Measurements from ENCODE around the gene TFDP2. TPM values are rescaled to one million over a fixed set of nuclear protein-coding genes. Genes with fewer than 3 reads are reported as not detected.

TFDP2 gene
- total RNA-seq, 2 experiments from 2014 or later, result 99.9 to 169 TPM

DNA sequence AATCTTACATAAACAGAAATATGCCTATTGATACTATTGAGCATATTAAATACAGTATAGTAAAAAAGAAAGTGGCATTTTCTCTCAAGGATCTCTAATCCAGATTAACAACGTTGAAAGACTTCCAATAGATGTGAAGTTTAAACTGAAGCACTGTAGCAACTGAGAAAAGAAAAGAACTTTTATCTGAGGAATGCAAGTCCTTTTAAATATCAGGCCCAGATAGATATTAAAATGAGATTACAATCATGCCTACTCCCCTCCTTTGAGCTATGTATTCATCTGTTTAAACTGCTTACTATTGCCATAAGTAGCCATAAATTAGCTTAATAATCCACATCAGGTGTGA lies 102.3 kb downstream of the TFDP2 start:
- H4K20me1 ChIP-seq (ENCODE audit: insufficient read depth, low read length), result no peaks in the 10 kb centered on the region
- DNase-seq (ENCODE audit: low spot score), result no peak
- ChIA-PET CTCF (ENCODE audit: unreplicated experiment) (no interaction called here), POLR2A (interaction anchor here (0.7 to 1.5 kb wide), 6 partner anchors 10 to 41 kb away, joined by 3 read pairs; no protein-coding TSS in a partner anchor)
- no TSS peak for BruUV-seq (replicated peaks)
- no peaks in the 10 kb centered on the region for H3K79me2 ChIP-seq (ENCODE audit: insufficient read depth, low read depth, low read length)
- H3K27ac ChIP-seq (ENCODE audit: low read depth, low read length, poor library complexity, severe bottlenecking), result no peak overlapping the region
- TF ChIP-seq, protein P1, sequence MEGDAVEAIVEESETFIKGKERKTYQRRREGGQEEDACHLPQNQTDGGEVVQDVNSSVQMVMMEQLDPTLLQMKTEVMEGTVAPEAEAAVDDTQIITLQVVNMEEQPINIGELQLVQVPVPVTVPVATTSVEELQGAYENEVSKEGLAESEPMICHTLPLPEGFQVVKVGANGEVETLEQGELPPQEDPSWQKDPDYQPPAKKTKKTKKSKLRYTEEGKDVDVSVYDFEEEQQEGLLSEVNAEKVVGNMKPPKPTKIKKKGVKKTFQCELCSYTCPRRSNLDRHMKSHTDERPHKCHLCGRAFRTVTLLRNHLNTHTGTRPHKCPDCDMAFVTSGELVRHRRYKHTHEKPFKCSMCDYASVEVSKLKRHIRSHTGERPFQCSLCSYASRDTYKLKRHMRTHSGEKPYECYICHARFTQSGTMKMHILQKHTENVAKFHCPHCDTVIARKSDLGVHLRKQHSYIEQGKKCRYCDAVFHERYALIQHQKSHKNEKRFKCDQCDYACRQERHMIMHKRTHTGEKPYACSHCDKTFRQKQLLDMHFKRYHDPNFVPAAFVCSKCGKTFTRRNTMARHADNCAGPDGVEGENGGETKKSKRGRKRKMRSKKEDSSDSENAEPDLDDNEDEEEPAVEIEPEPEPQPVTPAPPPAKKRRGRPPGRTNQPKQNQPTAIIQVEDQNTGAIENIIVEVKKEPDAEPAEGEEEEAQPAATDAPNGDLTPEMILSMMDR (conservative IDR thresholded peaks at IDR 0.05; ENCODE audit: low read length), result no peak
- TF ChIP-seq EZH2phosphoT487 (IDR thresholded peaks at IDR 0.05; ENCODE audit: borderline replicate concordance, low read depth, low read length), result no peak
- peaks cover 22% of the 10 kb centered on the region for H3K36me3 ChIP-seq (ENCODE audit: insufficient read depth, low read length)
- no peak overlapping the region for H3K4me2 ChIP-seq (ENCODE audit: low read length)
- H3K4me1 ChIP-seq (ENCODE audit: insufficient read depth, low read length, poor library complexity, severe bottlenecking), result no peaks in the 10 kb centered on the region
- intact Hi-C loops (cut with micrococcal nuclease; ENCODE audit: unreplicated experiment), result no loop called here
- no peak overlapping the region for H3K4me3 ChIP-seq (ENCODE audit: low read depth, low read length, poor library complexity, severe bottlenecking)
- no peaks in the 10 kb centered on the region for H3K9me2 ChIP-seq (ENCODE audit: insufficient read depth, low read length)
- H2AFZ ChIP-seq (ENCODE audit: low read length), result no peak overlapping the region
- H3K9me3 ChIP-seq (ENCODE audit: low read length), result no peaks in the 10 kb centered on the region

GRCh38 chr3:142046320-142047020 lies 102.9 kb downstream of the TFDP2 start:
- Histone ChIP-seq H3K79me2 (ENCODE audit: insufficient read depth, low read depth, low read length) (no peaks in the 10 kb centered on the region), H2AFZ (ENCODE audit: low read length) (no peak overlapping the region), H3K4me3 (ENCODE audit: low read depth, low read length, poor library complexity, severe bottlenecking) (no peak overlapping the region), H3K4me2 (ENCODE audit: low read length) (no peak overlapping the region), H3K27ac (ENCODE audit: low read depth, low read length, poor library complexity, severe bottlenecking) (no peak overlapping the region), H4K20me1 (ENCODE audit: insufficient read depth, low read length) (no peaks in the 10 kb centered on the region), H3K4me1 (ENCODE audit: insufficient read depth, low read length, poor library complexity, severe bottlenecking) (no peaks in the 10 kb centered on the region), H3K36me3 (ENCODE audit: insufficient read depth, low read length) (peaks cover 17% of the 10 kb centered on the region), H3K9me2 (ENCODE audit: insufficient read depth, low read length) (no peaks in the 10 kb centered on the region), H3K9me3 (ENCODE audit: low read length) (no peaks in the 10 kb centered on the region)
- no TSS peak for BruUV-seq (replicated peaks)
- intact Hi-C loops (cut with micrococcal nuclease; ENCODE audit: unreplicated experiment), result no loop called here
- DNase-seq (ENCODE audit: low spot score), result no peak
- TF ChIP-seq, protein P1 (conservative IDR thresholded peaks at IDR 0.05; ENCODE audit: low read length), result no peak
- TF ChIP-seq EZH2phosphoT487 (IDR thresholded peaks at IDR 0.05; ENCODE audit: borderline replicate concordance, low read depth, low read length), result no peak
- ChIA-PET POLR2A (interaction anchor here (0.6 to 1.5 kb wide), 5 partner anchors 11 to 42 kb away, joined by 3 read pairs; no protein-coding TSS in a partner anchor), CTCF (ENCODE audit: unreplicated experiment) (no interaction called here)

- BruUV-seq (replicated peaks), result no TSS peak
- Histone ChIP-seq H3K4me2 (ENCODE audit: low read length) (no peak overlapping the region), H3K4me1 (ENCODE audit: insufficient read depth, low read length, poor library complexity, severe bottlenecking) (no peaks in the 10 kb centered on the region), H3K4me3 (ENCODE audit: low read depth, low read length, poor library complexity, severe bottlenecking) (no peak overlapping the region), H2AFZ (ENCODE audit: low read length) (no peak overlapping the region), H3K9me2 (ENCODE audit: insufficient read depth, low read length) (no peaks in the 10 kb centered on the region), H3K36me3 (ENCODE audit: insufficient read depth, low read length) (peaks cover 5% of the 10 kb centered on the region; the same call in 1 of the 2 replicates), H3K79me2 (ENCODE audit: insufficient read depth, low read depth, low read length) (no peaks in the 10 kb centered on the region), H3K9me3 (ENCODE audit: low read length) (no peaks in the 10 kb centered on the region), H3K27ac (ENCODE audit: low read depth, low read length, poor library complexity, severe bottlenecking) (no peak overlapping the region), H4K20me1 (ENCODE audit: insufficient read depth, low read length) (no peaks in the 10 kb centered on the region)
- no peak for TF ChIP-seq EZH2phosphoT487 (IDR thresholded peaks at IDR 0.05; ENCODE audit: borderline replicate concordance, low read depth, low read length)
- TF ChIP-seq, protein P1 (conservative IDR thresholded peaks at IDR 0.05; ENCODE audit: low read length), result no peak
- ChIA-PET POLR2A (interaction anchor here (0.7 to 1.9 kb wide), 2 partner anchors 12 to 13 kb away, joined by 5 to 6 read pairs; no protein-coding TSS in a partner anchor), CTCF (ENCODE audit: unreplicated experiment) (no interaction called here)
- DNase-seq (ENCODE audit: low spot score), result no peak
- intact Hi-C loops (cut with micrococcal nuclease; ENCODE audit: unreplicated experiment), result no loop called here
Observed at GRCh38 chr3:142040941-142041491, 108.3 kb downstream of the TFDP2 start.
